DOHH2 (cell line): ENCODE measurements around the gene ADIPOQ.

Experiments used
- H3F3A ChIP-seq: fragments of 200-600 bp; sonication (generic), shearing (Covaris generic); 2 replicates; pipeline ENCODE4 v1.6.0; 2016; ENCODE audit warnings: antibody characterized with exemption, mild to moderate bottlenecking; ENCODE audit not compliant: control insufficient read depth, insufficient read depth
- H3K27ac ChIP-seq: fragments of 200-600 bp; sonication (generic); 2 replicates; pipeline ENCODE4 v1.5.1; 2014; ENCODE audit warnings: low read depth, mild to moderate bottlenecking, low read length, moderate library complexity
- H3K27me3 ChIP-seq: fragments of 200-600 bp; sonication (generic); 2 replicates; pipeline ENCODE4 v1.6.1; 2014; ENCODE audit warnings: mild to moderate bottlenecking, low read length, mixed read lengths; ENCODE audit not compliant: control insufficient read depth
- H3K36me3 ChIP-seq: fragments of 200-600 bp; sonication (generic); 2 replicates; pipeline ENCODE4 v1.6.1; 2014; ENCODE audit warnings: mild to moderate bottlenecking, low read length, moderate library complexity, mixed read lengths; ENCODE audit not compliant: control insufficient read depth
- H3K4me1 ChIP-seq: fragments of 200-600 bp; sonication (generic); 2 replicates; pipeline ENCODE4 v1.6.1; 2014; ENCODE audit warnings: mild to moderate bottlenecking, low read length, mixed read lengths; ENCODE audit not compliant: control insufficient read depth
- H3K4me2 ChIP-seq: fragments of 200-600 bp; sonication (generic); 2 replicates; pipeline ENCODE4 v1.6.0; 2014; ENCODE audit warnings: mild to moderate bottlenecking, low read length, moderate library complexity
- H3K4me3 ChIP-seq: fragments of 200-600 bp; sonication (generic); 2 replicates; pipeline ENCODE4 v1.5.1; 2014; ENCODE audit warnings: mild to moderate bottlenecking, low read length, mixed read lengths
- H3K79me2 ChIP-seq: fragments of 200-600 bp; sonication (generic); 2 replicates; pipeline ENCODE4 v1.6.1; 2014; ENCODE audit warnings: mild to moderate bottlenecking, low read length, mixed read lengths; ENCODE audit not compliant: control insufficient read depth
- H3K9me2 ChIP-seq: fragments of 200-600 bp; sonication (generic); replicated peaks from 2 replicates; pipeline ENCODE4 v1.6.1; 2014; ENCODE audit warnings: mild to moderate bottlenecking, low read length, mixed read lengths; ENCODE audit not compliant: control insufficient read depth
- H3K9me3 ChIP-seq: fragments of 200-600 bp; sonication (generic); 2 replicates; pipeline ENCODE4 v1.6.1; 2014; ENCODE audit warnings: antibody characterized with exemption, low read length, mixed read lengths; ENCODE audit not compliant: control insufficient read depth, insufficient read depth
- H4K20me1 ChIP-seq: fragments of 200-600 bp; sonication (generic); 2 replicates; pipeline ENCODE4 v1.6.0; 2014; ENCODE audit warnings: low read depth, mild to moderate bottlenecking, antibody characterized with exemption, low read length, moderate library complexity; ENCODE audit not compliant: control insufficient read depth, insufficient read depth
- CTCF ChIP-seq: fragments of 200-600 bp; sonication (generic); IDR thresholded peaks from one replicate; pipeline ENCODE4 v1.5.1; 2014; ENCODE audit warnings: antibody characterized with exemption, mild to moderate bottlenecking, low read depth, low read length; ENCODE audit not compliant: poor library complexity, severe bottlenecking
- EZH2phosphoT487 ChIP-seq: fragments of 200-600 bp; sonication (generic); IDR thresholded peaks from 2 replicates; pipeline ENCODE4 v1.6.1; 2017; ENCODE audit warnings: borderline replicate concordance, mild to moderate bottlenecking, antibody characterized with exemption, low read length, moderate library complexity, mixed read lengths

ADIPOQ gene

DNA sequence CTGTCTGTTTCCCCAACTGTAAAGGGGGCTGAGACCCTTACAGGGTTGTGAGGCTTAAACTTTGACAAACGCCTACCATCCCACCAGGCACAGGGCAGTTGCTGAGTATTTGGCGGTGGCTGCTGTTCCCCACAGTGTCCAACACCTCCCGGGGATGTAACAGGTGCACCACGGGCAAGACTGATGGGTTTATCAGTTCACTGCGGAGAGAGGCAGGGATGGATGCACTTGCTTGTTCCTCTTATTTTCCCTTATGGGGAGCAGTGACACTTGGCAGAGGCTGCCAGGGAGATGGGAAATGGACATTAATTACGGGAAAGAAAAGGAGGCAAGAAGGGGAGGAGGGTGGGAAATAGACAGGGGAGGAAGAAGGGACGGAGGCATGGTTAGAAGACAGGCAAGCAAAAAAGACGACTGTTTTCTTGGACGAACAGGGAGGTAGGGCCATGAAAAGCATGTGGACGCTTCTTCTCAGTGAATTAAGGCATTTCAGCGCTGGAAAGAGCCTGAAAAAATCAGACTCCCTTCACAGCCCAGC, 16.6 kb upstream of the ADIPOQ start:
- Histone ChIP-seq H3K27ac (no peak overlapping the region), H3K36me3 (no peaks in the 10 kb centered on the region), H3K79me2 (peaks cover 13% of the 10 kb centered on the region), H3K4me3 (peak overlapping the region; percentile 80), H3F3A (peaks cover 9% of the 10 kb centered on the region; the same call in 1 of the 2 replicates), H3K27me3 (peaks cover 32% of the 10 kb centered on the region), H3K9me3 (no peaks in the 10 kb centered on the region), H3K4me2 (peak overlapping the region; percentile 96), H3K9me2 (no peaks in the 10 kb centered on the region), H4K20me1 (no peaks in the 10 kb centered on the region), H3K4me1 (peaks cover 34% of the 10 kb centered on the region)
- no peak for TF ChIP-seq EZH2phosphoT487

- H3K27ac ChIP-seq, result no peak overlapping the region
- peaks cover 13% of the 10 kb centered on the region for H3K79me2 ChIP-seq
- H4K20me1 ChIP-seq, result no peaks in the 10 kb centered on the region
- no peaks in the 10 kb centered on the region for H3K9me2 ChIP-seq
- peaks cover 37% of the 10 kb centered on the region for H3K27me3 ChIP-seq
- H3K4me2 ChIP-seq, result peak overlapping the region; percentile 96
- H3K4me3 ChIP-seq, result peak overlapping the region; percentile 80
- no peaks in the 10 kb centered on the region for H3K36me3 ChIP-seq
- TF ChIP-seq EZH2phosphoT487 (no peak), CTCF (no peak)
- no peaks in the 10 kb centered on the region for H3K9me3 ChIP-seq
- peaks cover 33% of the 10 kb centered on the region for H3K4me1 ChIP-seq
- H3F3A ChIP-seq, result peaks cover 9% of the 10 kb centered on the region; the same call in 1 of the 2 replicates
These were observed 16.0 kb upstream of the ADIPOQ start for GRCh38 chr3:186826410-186826975.

- peak overlapping the region; percentile 80 for H3K4me3 ChIP-seq
- no peaks in the 10 kb centered on the region for H3K36me3 ChIP-seq
- H3K9me2 ChIP-seq, result no peaks in the 10 kb centered on the region
- H3K9me3 ChIP-seq, result no peaks in the 10 kb centered on the region
- TF ChIP-seq EZH2phosphoT487, result no peak
- TF ChIP-seq CTCF, result no peak
- H3K4me1 ChIP-seq, result peaks cover 27% of the 10 kb centered on the region
- H3K79me2 ChIP-seq, result peaks cover 13% of the 10 kb centered on the region
- H3K27ac ChIP-seq, result peak overlapping the region; percentile 18
- peaks cover 44% of the 10 kb centered on the region for H3K27me3 ChIP-seq
- H3K4me2 ChIP-seq, result peak overlapping the region; percentile 96
- H3F3A ChIP-seq, result peaks cover 9% of the 10 kb centered on the region; the same call in 1 of the 2 replicates
- no peaks in the 10 kb centered on the region for H4K20me1 ChIP-seq
These were observed 15.3 kb upstream of the ADIPOQ start for GRCh38 chr3:186826976-186827857.
